MM.1S (cell line): ENCODE measurements around the gene CEP85L.

Source experiments
- DNase-seq: peaks from one replicate; pipeline ENCODE4 v3.0.0-alpha.2; 2015
- H2AFZ ChIP-seq: fragments of 300-600 bp; sonication (generic); 2 replicates; pipeline ENCODE4 v1.6.0; 2016; ENCODE audit warnings: antibody characterized with exemption, low read length
- H3F3A ChIP-seq: fragments of 300-600 bp; sonication (generic); 2 replicates; pipeline ENCODE4 v1.6.1; 2016; ENCODE audit warnings: mild to moderate bottlenecking, antibody characterized with exemption, low read length, moderate library complexity, mixed read lengths; ENCODE audit not compliant: insufficient read depth
- H3K27ac ChIP-seq: fragments of 300-600 bp; sonication (generic); 2 replicates; pipeline ENCODE4 v1.5.1; 2016; ENCODE audit warnings: mild to moderate bottlenecking, low read length
- H3K27me3 ChIP-seq: fragments of 300-600 bp; sonication (generic); replicated peaks from 2 replicates; pipeline ENCODE4 v1.6.0; 2016; ENCODE audit warnings: low read length; ENCODE audit not compliant: insufficient read depth
- H3K36me3 ChIP-seq: fragments of 300-600 bp; sonication (generic); replicated peaks from 2 replicates; pipeline ENCODE4 v1.6.1; 2016; ENCODE audit warnings: mild to moderate bottlenecking, low read length, mixed read lengths; ENCODE audit not compliant: insufficient read depth
- H3K4me1 ChIP-seq: fragments of 300-600 bp; sonication (generic); 2 replicates; pipeline ENCODE4 v1.6.1; 2016; ENCODE audit warnings: low read length, mixed read lengths
- H3K4me2 ChIP-seq: fragments of 300-600 bp; sonication (generic); 2 replicates; pipeline ENCODE4 v1.6.0; 2016; ENCODE audit warnings: low read depth, low read length
- H3K4me3 ChIP-seq: fragments of 300-600 bp; sonication (generic); 2 replicates; pipeline ENCODE4 v1.5.1; 2016; ENCODE audit warnings: low read length, mixed read lengths
- H3K79me2 ChIP-seq: fragments of 300-600 bp; sonication (generic); 2 replicates; pipeline ENCODE4 v1.6.1; 2016; ENCODE audit warnings: mixed run types, low read length, mixed read lengths
- H3K9ac ChIP-seq: fragments of 300-600 bp; sonication (generic); 2 replicates; pipeline ENCODE4 v1.6.1; 2016; ENCODE audit warnings: low read length, mixed read lengths
- H3K9me2 ChIP-seq: fragments of 300-600 bp; sonication (generic); replicated peaks from 2 replicates; pipeline ENCODE4 v1.6.1; 2016; ENCODE audit warnings: mild to moderate bottlenecking, low read length, mixed read lengths; ENCODE audit not compliant: insufficient read depth
- H3K9me3 ChIP-seq: fragments of 300-600 bp; sonication (generic); replicated peaks from 2 replicates; pipeline ENCODE4 v1.6.1; 2016; ENCODE audit warnings: mild to moderate bottlenecking, low read length, mixed read lengths; ENCODE audit not compliant: insufficient read depth
- H4K20me1 ChIP-seq: fragments of 300-600 bp; sonication (generic); 2 replicates; pipeline ENCODE4 v1.6.1; 2016; ENCODE audit warnings: mild to moderate bottlenecking, low read length, moderate library complexity, mixed read lengths; ENCODE audit not compliant: insufficient read depth
- CTCF ChIP-seq: fragments of 300-600 bp; sonication (generic); IDR thresholded peaks from 2 replicates; pipeline ENCODE4 v1.5.1; 2016; ENCODE audit warnings: antibody characterized with exemption, low read length, mixed read lengths
- EZH2 ChIP-seq: fragments of 300-600 bp; sonication (generic); optimal IDR thresholded peaks from 2 replicates; pipeline ENCODE3; 2017; ENCODE audit warnings: low read depth, mild to moderate bottlenecking, antibody characterized with exemption, low read length, mixed read lengths
- EZH2phosphoT487 ChIP-seq: fragments of 300-600 bp; sonication (generic); IDR thresholded peaks from 2 replicates; pipeline ENCODE4 v1.6.1; 2018; ENCODE audit warnings: antibody characterized with exemption, low read length

Gene CEP85L

DNA sequence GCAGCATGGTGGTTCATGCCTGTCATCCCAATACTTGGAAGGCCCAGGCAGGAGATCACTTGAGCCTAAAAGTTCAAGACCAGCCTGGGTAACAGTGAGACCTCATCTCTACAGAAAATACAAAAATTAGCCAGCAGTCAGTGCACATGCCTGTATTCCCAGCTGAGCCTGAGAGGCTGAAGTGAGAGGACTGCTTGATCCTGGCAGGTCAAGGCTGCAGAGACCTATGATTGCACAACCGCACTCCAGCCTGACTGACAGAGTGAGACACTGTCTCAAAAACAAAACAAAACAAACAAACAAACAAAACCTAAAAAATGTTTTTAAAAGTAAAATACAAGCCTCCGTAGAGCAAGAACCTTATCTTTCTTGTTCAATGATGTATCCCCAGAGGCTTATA is 6.0 kb downstream of the CEP85L start:
- Histone ChIP-seq H3K27ac (no peak overlapping the region), H3K9ac (no peak overlapping the region), H3K36me3 (no peaks in the 10 kb centered on the region), H3K79me2 (peaks cover 69% of the 10 kb centered on the region), H4K20me1 (no peaks in the 10 kb centered on the region), H3K4me2 (no peak overlapping the region), H3F3A (no peaks in the 10 kb centered on the region), H3K9me2 (no peaks in the 10 kb centered on the region), H3K4me3 (no peak overlapping the region), H3K9me3 (no peaks in the 10 kb centered on the region), H2AFZ (no peak overlapping the region), H3K4me1 (0 out of 2 replicates have a peak, but pooled peaks cover 4% of the 10 kb centered on the region), H3K27me3 (no peaks in the 10 kb centered on the region)
- TF ChIP-seq EZH2 (no peak), EZH2phosphoT487 (no peak), CTCF (no peak)
- no peak for DNase-seq

- no peak overlapping the region for H3K27ac ChIP-seq
- H3K9ac ChIP-seq, result no peak overlapping the region
- no peaks in the 10 kb centered on the region for H3K9me2 ChIP-seq
- no peaks in the 10 kb centered on the region for H4K20me1 ChIP-seq
- H3K36me3 ChIP-seq, result no peaks in the 10 kb centered on the region
- H3K79me2 ChIP-seq, result peaks cover 61% of the 10 kb centered on the region
- H3K27me3 ChIP-seq, result no peaks in the 10 kb centered on the region
- no peaks in the 10 kb centered on the region for H3K9me3 ChIP-seq
- TF ChIP-seq EZH2, result no peak
- no peak for TF ChIP-seq EZH2phosphoT487
- no peak for TF ChIP-seq CTCF
- no peak overlapping the region for H3K4me3 ChIP-seq
- no peak for DNase-seq
- H3K4me1 ChIP-seq, result peaks cover 6% of the 10 kb centered on the region; the same call in 1 of the 2 replicates
- no peak overlapping the region for H2AFZ ChIP-seq
- no peaks in the 10 kb centered on the region for H3F3A ChIP-seq
- no peak overlapping the region for H3K4me2 ChIP-seq
These were observed 7.4 kb downstream of the CEP85L start for GRCh38 chr6:118644007-118644406.

- Histone ChIP-seq H3K9ac (no peak overlapping the region), H3K27me3 (no peaks in the 10 kb centered on the region), H3F3A (no peaks in the 10 kb centered on the region), H3K36me3 (no peaks in the 10 kb centered on the region), H3K4me1 (peaks cover 9% of the 10 kb centered on the region; the same call in 1 of the 2 replicates), H3K27ac (no peak overlapping the region), H3K79me2 (peaks cover 57% of the 10 kb centered on the region), H2AFZ (no peak overlapping the region), H4K20me1 (no peaks in the 10 kb centered on the region), H3K4me2 (no peak overlapping the region), H3K4me3 (no peak overlapping the region), H3K9me2 (no peaks in the 10 kb centered on the region), H3K9me3 (no peaks in the 10 kb centered on the region)
- DNase-seq, result no peak
- no peak for TF ChIP-seq EZH2
- no peak for TF ChIP-seq CTCF
- TF ChIP-seq EZH2phosphoT487, result no peak
These were observed 10.3 kb downstream of the CEP85L start for GRCh38 chr6:118641042-118641441.
